ENCODE measurements around the gene HDAC3. TPM values are rescaled to one million over a fixed set of nuclear protein-coding genes. Genes with fewer than 3 reads are reported as not detected.

The HDAC3 gene
- total RNA-seq, 2 donors from 2014 or later = 53.5 to 56.2 TPM

- DNase-seq (ENCODE audit: low spot score) (peak; percentile 62), ATAC-seq (ENCODE audit: insufficient number of reproducible peaks, low FRiP score, low read depth) (peak; percentile 73)
- peak; percentile 25 for TF ChIP-seq CTCF (IDR thresholded peaks at IDR 0.05)
- H3K4me3 ChIP-seq = peak within 1 kb of the TSS; percentile 85
- peaks cover 11 to 16% of the 10 kb centered on the region in 2 donors for H3K4me1 ChIP-seq (ENCODE audit: control insufficient read depth in 1 of 2, low read depth in 2 of 2)
- no peaks in the 10 kb centered on the region for H3K27me3 ChIP-seq (replicated peaks; ENCODE audit: insufficient read depth)
- H3K27ac ChIP-seq = peak within 1 kb of the TSS; percentile 42 to 61
- no peaks in the 10 kb centered on the region for H3K9me3 ChIP-seq
- H3K36me3 ChIP-seq = peaks cover 8% of the 10 kb centered on the region
Observed at GRCh38 chr5:141650851-141651727, 14.4 kb upstream of the HDAC3 start, which contains the start of gene FCHSD1. Gene FCHSD1, minus strand, starts transcription at chr5:141651418. Its CDS starts 50 bp downstream, at chr5:141651368.

GRCh38 chr5:141649972-141650371 lies 13.3 kb upstream of the HDAC3 start:
- ATAC-seq (ENCODE audit: insufficient number of reproducible peaks, low FRiP score, low read depth) (no peak), DNase-seq (ENCODE audit: low spot score) (no peak)
- Histone ChIP-seq H3K36me3 (peaks cover 19% of the 10 kb centered on the region), H3K4me3 (no peak overlapping the region), H3K27me3 (replicated peaks; ENCODE audit: insufficient read depth) (no peaks in the 10 kb centered on the region), H3K4me1 (ENCODE audit: control insufficient read depth in 1 of 2, low read depth in 2 of 2) (peaks cover 11 to 16% of the 10 kb centered on the region in 2 donors), H3K27ac (no peak overlapping the region), H3K9me3 (no peaks in the 10 kb centered on the region)
- no peak for TF ChIP-seq CTCF (IDR thresholded peaks at IDR 0.05)

GRCh38 chr5:141649056-141649688 lies 12.5 kb upstream of the HDAC3 start:
- Histone ChIP-seq H3K4me1 (ENCODE audit: control insufficient read depth in 1 of 2, low read depth in 2 of 2) (peaks cover 11 to 16% of the 10 kb centered on the region in 2 donors), H3K27me3 (replicated peaks; ENCODE audit: insufficient read depth) (no peaks in the 10 kb centered on the region), H3K36me3 (peaks cover 19% of the 10 kb centered on the region), H3K4me3 (no peak overlapping the region), H3K9me3 (no peaks in the 10 kb centered on the region), H3K27ac (no peak overlapping the region)
- ATAC-seq (ENCODE audit: insufficient number of reproducible peaks, low FRiP score, low read depth) (no peak), DNase-seq (ENCODE audit: low spot score) (no peak)
- no peak for TF ChIP-seq CTCF (IDR thresholded peaks at IDR 0.05)

- Histone ChIP-seq H3K4me1 (ENCODE audit: control insufficient read depth in 1 of 2, low read depth in 2 of 2) (peaks cover 11 to 16% of the 10 kb centered on the region in 2 donors), H3K36me3 (peaks cover 22% of the 10 kb centered on the region), H3K4me3 (no peak overlapping the region), H3K27me3 (replicated peaks; ENCODE audit: insufficient read depth) (no peaks in the 10 kb centered on the region), H3K9me3 (no peaks in the 10 kb centered on the region), H3K27ac (no peak overlapping the region)
- no peak for DNase-seq (ENCODE audit: low spot score)
- no peak for TF ChIP-seq CTCF (IDR thresholded peaks at IDR 0.05)
- ATAC-seq (ENCODE audit: insufficient number of reproducible peaks, low FRiP score, low read depth) = no peak
Observed at GRCh38 chr5:141647851-141648250, 11.2 kb upstream of the HDAC3 start.

GRCh38 chr5:141647242-141647641 lies 10.6 kb upstream of the HDAC3 start:
- peaks cover 11 to 16% of the 10 kb centered on the region in 2 donors for H3K4me1 ChIP-seq (ENCODE audit: control insufficient read depth in 1 of 2, low read depth in 2 of 2)
- H3K4me3 ChIP-seq = no peak overlapping the region
- no peaks in the 10 kb centered on the region for H3K9me3 ChIP-seq
- H3K36me3 ChIP-seq = peaks cover 22% of the 10 kb centered on the region
- no peak for TF ChIP-seq CTCF (IDR thresholded peaks at IDR 0.05)
- H3K27ac ChIP-seq = no peak overlapping the region
- DNase-seq (ENCODE audit: low spot score) (no peak), ATAC-seq (ENCODE audit: insufficient number of reproducible peaks, low FRiP score, low read depth) (no peak)
- H3K27me3 ChIP-seq (replicated peaks; ENCODE audit: insufficient read depth) = no peaks in the 10 kb centered on the region
